Neural cell (in vitro differentiated cells): ENCODE data around the gene DHDH.

Experiments
- EP300 ChIP-seq: fragments of 450-650 bp; conservative IDR thresholded peaks from 2 replicates; pipeline ENCODE4 v1.6.1; 2014; ENCODE audit warnings: antibody characterized with exemption, mild to moderate bottlenecking, moderate library complexity; ENCODE audit not compliant: poor library complexity, severe bottlenecking
- EZH2 ChIP-seq: fragments of 200-600, 300-800 bp; shearing (Covaris generic), sonication (generic); IDR thresholded peaks from 2 replicates; pipeline ENCODE4 v1.6.1; 2014; ENCODE audit warnings: antibody characterized with exemption, low read length, borderline replicate concordance, mild to moderate bottlenecking; ENCODE audit not compliant: insufficient read depth, poor library complexity, severe bottlenecking
- RAD21 ChIP-seq: fragments of 450-650 bp; conservative IDR thresholded peaks from 2 replicates; pipeline ENCODE4 v1.6.1; 2014; ENCODE audit warnings: antibody characterized with exemption, mild to moderate bottlenecking, moderate library complexity
- SMC3 ChIP-seq: fragments of 450-650 bp; conservative IDR thresholded peaks from 2 replicates; pipeline ENCODE4 v1.6.1; 2014; ENCODE audit warnings: antibody characterized with exemption, mild to moderate bottlenecking, moderate library complexity; ENCODE audit not compliant: poor library complexity
- TAF1 ChIP-seq: IDR thresholded peaks from 2 replicates; pipeline ENCODE4 v1.6.1; 2012; ENCODE audit warnings: low read depth
- TF ChIP-seq, protein P1 (sequence below): fragments of 450-650 bp; IDR thresholded peaks from 2 replicates; pipeline ENCODE4 v1.5.1; 2014; ENCODE audit warnings: antibody characterized with exemption, mild to moderate bottlenecking, moderate library complexity; ENCODE audit not compliant: poor library complexity, severe bottlenecking

GRCh38 chr19:48961051-48961649 lies 27.7 kb downstream of the DHDH start:
- TF ChIP-seq, protein P1, sequence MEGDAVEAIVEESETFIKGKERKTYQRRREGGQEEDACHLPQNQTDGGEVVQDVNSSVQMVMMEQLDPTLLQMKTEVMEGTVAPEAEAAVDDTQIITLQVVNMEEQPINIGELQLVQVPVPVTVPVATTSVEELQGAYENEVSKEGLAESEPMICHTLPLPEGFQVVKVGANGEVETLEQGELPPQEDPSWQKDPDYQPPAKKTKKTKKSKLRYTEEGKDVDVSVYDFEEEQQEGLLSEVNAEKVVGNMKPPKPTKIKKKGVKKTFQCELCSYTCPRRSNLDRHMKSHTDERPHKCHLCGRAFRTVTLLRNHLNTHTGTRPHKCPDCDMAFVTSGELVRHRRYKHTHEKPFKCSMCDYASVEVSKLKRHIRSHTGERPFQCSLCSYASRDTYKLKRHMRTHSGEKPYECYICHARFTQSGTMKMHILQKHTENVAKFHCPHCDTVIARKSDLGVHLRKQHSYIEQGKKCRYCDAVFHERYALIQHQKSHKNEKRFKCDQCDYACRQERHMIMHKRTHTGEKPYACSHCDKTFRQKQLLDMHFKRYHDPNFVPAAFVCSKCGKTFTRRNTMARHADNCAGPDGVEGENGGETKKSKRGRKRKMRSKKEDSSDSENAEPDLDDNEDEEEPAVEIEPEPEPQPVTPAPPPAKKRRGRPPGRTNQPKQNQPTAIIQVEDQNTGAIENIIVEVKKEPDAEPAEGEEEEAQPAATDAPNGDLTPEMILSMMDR = no peak
- TF ChIP-seq TAF1 (no peak), RAD21 (no peak), EP300 (no peak), SMC3 (no peak), EZH2 (no peak)
